ENCODE data around the gene NKX3-2. TPM values are rescaled to one million over a fixed set of nuclear protein-coding genes. Genes with fewer than 3 reads are reported as not detected.
A peak's percentile ranks its signal among the peaks of the same experiment; 100 is the strongest.

NKX3-2 gene
- total and polyA plus RNA-seq, 2 of the 8 experiments (the other 6 are each of a cell fraction or from before 2014, with no cell fraction given), result 0.13 TPM; not detected in 1

DNA sequence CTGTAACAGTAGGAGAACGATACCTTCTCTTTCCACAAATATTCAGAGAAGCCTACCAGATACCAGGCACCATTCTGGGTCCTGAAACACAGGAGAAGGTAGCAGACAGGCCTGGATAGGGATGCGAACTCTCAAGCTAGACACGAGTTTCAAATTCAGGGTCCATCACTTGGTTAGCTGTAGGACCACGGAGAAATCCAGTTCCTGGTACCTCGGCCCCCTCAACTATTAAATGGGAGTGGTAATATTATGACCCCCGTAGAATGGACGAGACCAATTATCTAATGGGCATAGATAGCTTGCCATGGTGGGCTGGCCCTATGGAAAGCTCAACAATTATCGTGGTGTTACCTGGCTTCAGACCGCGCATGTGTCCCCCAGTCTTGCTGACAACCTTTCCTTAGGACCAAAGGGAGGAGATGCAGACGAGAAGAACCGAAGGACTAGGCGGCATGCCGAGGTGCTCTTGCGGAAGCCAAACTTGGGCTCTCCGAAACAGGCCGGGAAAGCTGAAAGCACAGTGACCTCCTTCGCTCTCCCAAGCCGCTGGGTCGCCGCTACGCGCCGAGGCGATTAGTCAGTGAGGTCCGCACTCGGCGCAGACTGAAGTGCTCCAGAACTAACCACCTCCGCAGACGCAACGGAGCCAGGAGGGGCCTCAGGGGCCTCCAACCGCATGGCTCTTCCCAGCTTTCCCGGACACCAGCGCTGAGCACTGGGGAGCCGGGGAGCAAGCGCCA is 19.6 kb downstream of the NKX3-2 start:
- Histone ChIP-seq H2BK12ac (ENCODE audit: low read depth, low read length) (peak overlapping the region; percentile 54; the same call in 1 of the 2 replicates), H2AK5ac (ENCODE audit: low read depth, low read length) (no peak overlapping the region), H3K23ac (ENCODE audit: insufficient read length) (no peak overlapping the region), H3K9ac (replicated peaks in 1 of 4; ENCODE audit: extremely low read depth in 1 of 4, low read depth in 3 of 4, low read length in 3 of 4) (no peak overlapping the region), H3K18ac (ENCODE audit: extremely low read depth, low read length) (no peak overlapping the region), H4K20me1 (replicated peaks in 1 of 2; ENCODE audit: control insufficient read depth in 1 of 2, insufficient read depth in 2 of 2, low read length in 2 of 2) (peaks cover 9 to 12% of the 10 kb centered on the region in 2 experiments), H3K27me3 (replicated peaks in 1 of 4; ENCODE audit: control insufficient read depth in 3 of 4, extremely low read depth in 1 of 4, insufficient read depth in 3 of 4, low read length in 3 of 4) (peaks cover 84 to 94% (median 89%) of the 10 kb centered on the region in 4 experiments), H4K5ac (ENCODE audit: insufficient read length, low read depth, low read length) (no peak overlapping the region), H3K4ac (replicated peaks; ENCODE audit: insufficient read length, low read depth, low read length) (no peak overlapping the region), H4K91ac (replicated peaks; ENCODE audit: insufficient read length, low read length) (no peak overlapping the region), H2AFZ (ENCODE audit: low read length) (no peak overlapping the region), H3K4me1 (replicated peaks in 1 of 4; ENCODE audit: control insufficient read depth in 3 of 4, insufficient read depth in 4 of 4, low read length in 3 of 4) (peaks cover 12 to 37% (median 26%) of the 10 kb centered on the region in 4 experiments), H3K9me3 (ENCODE audit: insufficient read depth in 2 of 2, low read depth in 1 of 2, low read length in 1 of 2) (peaks cover 8 to 14% of the 10 kb centered on the region in 2 experiments), H2BK5ac (ENCODE audit: low read depth, low read length) (no peak overlapping the region), H3K79me1 (ENCODE audit: low read depth, low read length) (no peaks in the 10 kb centered on the region), H3K14ac (ENCODE audit: insufficient read length) (no peak overlapping the region), H3K56ac (replicated peaks; ENCODE audit: insufficient read length, low read depth, low read length) (no peak overlapping the region), H3K27ac (ENCODE audit: low read depth, low read length) (no peak overlapping the region), H2BK20ac (ENCODE audit: low read length) (no peak overlapping the region), H3K4me2 (ENCODE audit: insufficient read depth in 1 of 2, low read depth in 2 of 2, low read length in 2 of 2) (peak overlapping the region; percentile 61 to 69; a peak in 3 of 4 replicates), H3K4me3 (ENCODE audit: extremely low read depth in 1 of 4, insufficient read depth in 2 of 4, low read depth in 3 of 4, low read length in 4 of 4) (peak overlapping the region in 2 of 4 experiments; percentile 6 to 48; a peak in 5 of 8 replicates), H3K23me2 (ENCODE audit: low read depth, low read length) (peaks cover 4% of the 10 kb centered on the region; the same call in 1 of the 2 replicates), H3K79me2 (ENCODE audit: control insufficient read depth in 1 of 2, insufficient read depth in 2 of 2, low read length in 2 of 2) (no peaks in the 10 kb centered on the region), H2BK120ac (replicated peaks; ENCODE audit: low read depth, low read length) (no peak overlapping the region), H3K36me3 (ENCODE audit: control insufficient read depth in 2 of 4, insufficient read depth in 4 of 4, low read length in 3 of 4) (peaks cover 0 to 9% (median 2%) of the 10 kb centered on the region in 4 experiments; a peak in 2 of 8 replicates), H4K8ac (ENCODE audit: extremely low read depth, insufficient read depth, low read length) (no peak overlapping the region), H2BK15ac (ENCODE audit: low read length) (no peak overlapping the region)
- no peak for FAIRE-seq
- POLR2A ChIA-PET (ENCODE audit: partially characterized antibody), result interaction anchor here (1.3 to 5.6 kb wide), 4 partner anchors 10 to 41 kb away, joined by 4 to 37 read pairs (median 8); partner anchors contain the start of genes NKX3-2 and RAB28
- 8% methylated on average over 36 of the region's 36 CpGs; no CpG with 5 or more reads in 1 of the 2 experiments for WGBS, 2 experiments (ENCODE audit: extremely low coverage in 1 of 2, insufficient coverage in 1 of 2, insufficient read length in 1 of 2, insufficient replicate concordance in 2 of 2, low coverage in 1 of 2, low lambda C conversion rate in 2 of 2, missing lambda C conversion rate in 1 of 2)
- CTCF ChIA-PET (ENCODE audit: partially characterized antibody), result interaction anchor here (0.6 to 13.6 kb wide), 12 partner anchors 10 to 332 kb away, joined by 3 to 132 read pairs (median 5); partner anchors contain the start of genes NKX3-2 and RAB28
- TF ChIP-seq ASH2L (IDR thresholded peaks at IDR 0.05; ENCODE audit: low read length) (peak; percentile 47), CBX5 (IDR thresholded peaks at IDR 0.05; ENCODE audit: low read depth, low read length) (no peak), RNF2 (IDR thresholded peaks at IDR 0.05; ENCODE audit: borderline replicate concordance, low read depth, low read length, missing control alignments, poor library complexity, severe bottlenecking) (peak; percentile 77), POLR2A (IDR thresholded peaks at IDR 0.05; ENCODE audit: control extremely low read depth in 1 of 2, low read depth in 2 of 2, low read length in 2 of 2) (no peak), EZH2 (IDR thresholded peaks at IDR 0.05; ENCODE audit: low read depth, low read length, severe bottlenecking) (peak; percentile 93), EGR1 (IDR thresholded peaks at IDR 0.05; ENCODE audit: borderline replicate concordance, low read depth, low read length) (peak; percentile 22; the same call in 1 of the 2 replicates), CTBP2 (IDR thresholded peaks at IDR 0.05; ENCODE audit: borderline replicate concordance, insufficient read depth, insufficient read length, low read length) (peak; percentile 69), SUZ12 (IDR thresholded peaks at IDR 0.05; ENCODE audit: low read length) (peak; percentile 83), BACH1 (IDR thresholded peaks at IDR 0.05; ENCODE audit: low read length) (no peak)
- TF ChIP-seq, protein P1, sequence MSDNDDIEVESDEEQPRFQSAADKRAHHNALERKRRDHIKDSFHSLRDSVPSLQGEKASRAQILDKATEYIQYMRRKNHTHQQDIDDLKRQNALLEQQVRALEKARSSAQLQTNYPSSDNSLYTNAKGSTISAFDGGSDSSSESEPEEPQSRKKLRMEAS (IDR thresholded peaks at IDR 0.05), result peak; percentile 46; the same call in 1 of the 2 replicates
- peak in 1 of 2 experiments; percentile 73 for DNase-seq (ENCODE audit: low read depth in 1 of 2, low spot score in 2 of 2)

Measured in H1 (cell line).